Mucosa of stomach (tissue), 1 donor: ENCODE data around the gene SCN8A.

Experiments used
- H3K27me3 ChIP-seq: one replicate; pipeline ENCODE4 v1.7.0; 2013; ENCODE audit warnings: mild to moderate bottlenecking, low read length; ENCODE audit not compliant: control insufficient read depth, insufficient read depth
- H3K36me3 ChIP-seq: one replicate; pipeline ENCODE4 v1.7.0; 2013; ENCODE audit warnings: low read length; ENCODE audit not compliant: control insufficient read depth, insufficient read depth
- H3K4me1 ChIP-seq: one replicate; pipeline ENCODE4 v1.7.0; 2013; ENCODE audit warnings: mild to moderate bottlenecking, low read length; ENCODE audit not compliant: control insufficient read depth, insufficient read depth
- H3K4me3 ChIP-seq: one replicate; pipeline ENCODE4 v1.7.0; 2013; ENCODE audit warnings: low read length
- H3K9ac ChIP-seq: one replicate; pipeline ENCODE4 v1.7.0; 2013; ENCODE audit warnings: mild to moderate bottlenecking, low read length, moderate library complexity
- H3K9me3 ChIP-seq: one replicate; pipeline ENCODE4 v1.7.0; 2013; ENCODE audit warnings: mild to moderate bottlenecking, low read length, moderate library complexity; ENCODE audit not compliant: control insufficient read depth
- donor health status: Pancreatic carcinoma.

The SCN8A gene

GRCh38 chr12:51814311-51815088 lies 223.5 kb downstream of the SCN8A start:
- Histone ChIP-seq H3K36me3 (no peaks in the 10 kb centered on the region), H3K9me3 (no peaks in the 10 kb centered on the region), H3K27me3 (peaks cover 3% of the 10 kb centered on the region), H3K9ac (peak overlapping the region; percentile 92), H3K4me1 (peaks cover 14% of the 10 kb centered on the region), H3K4me3 (peak overlapping the region; percentile 60)

DNA sequence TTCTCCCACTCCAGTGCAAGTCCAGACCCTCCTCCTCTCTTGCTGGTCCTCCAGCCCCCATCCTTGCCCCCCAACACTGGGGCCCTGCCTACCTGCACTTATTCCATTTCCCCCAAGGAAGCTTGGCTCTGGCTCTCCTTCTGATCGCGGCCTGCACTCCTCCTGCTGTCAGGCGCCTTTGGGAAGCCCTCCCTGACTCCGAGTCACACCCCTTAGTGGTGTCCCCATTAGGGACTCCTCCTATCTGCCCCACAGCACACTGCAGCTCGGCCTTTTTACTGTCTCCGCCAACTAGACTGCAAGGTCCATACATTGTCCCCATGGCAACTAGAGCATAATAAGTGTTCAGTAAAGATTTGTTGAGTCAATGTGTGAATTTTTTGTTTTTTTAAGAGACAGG lies 224.5 kb downstream of the SCN8A start:
- Histone ChIP-seq H3K4me1 (peaks cover 23% of the 10 kb centered on the region), H3K9ac (no peak overlapping the region)

GRCh38 chr12:51817027-51817953 lies 226.3 kb downstream of the SCN8A start:
- Histone ChIP-seq H3K36me3 (no peaks in the 10 kb centered on the region), H3K27me3 (peaks cover 3% of the 10 kb centered on the region), H3K4me3 (no peak overlapping the region), H3K4me1 (peaks cover 19% of the 10 kb centered on the region), H3K9me3 (no peaks in the 10 kb centered on the region), H3K9ac (no peak overlapping the region)

More for the DNA sequence above, 224.5 kb downstream of the SCN8A start:
- peaks cover 3% of the 10 kb centered on the region for H3K27me3 ChIP-seq
- H3K4me3 ChIP-seq = no peak overlapping the region
- no peaks in the 10 kb centered on the region for H3K36me3 ChIP-seq
- H3K9me3 ChIP-seq = no peaks in the 10 kb centered on the region

GRCh38 chr12:51818086-51818485 lies 227.1 kb downstream of the SCN8A start:
- H3K27me3 ChIP-seq = peaks cover 3% of the 10 kb centered on the region

GRCh38 chr12:51818566-51819300 lies 227.7 kb downstream of the SCN8A start:
- Histone ChIP-seq H3K9me3 (no peaks in the 10 kb centered on the region), H3K4me1 (peaks cover 26% of the 10 kb centered on the region), H3K27me3 (peaks cover 3% of the 10 kb centered on the region), H3K4me3 (no peak overlapping the region), H3K9ac (no peak overlapping the region), H3K36me3 (no peaks in the 10 kb centered on the region)

More at GRCh38 chr12:51818086-51818485, 227.1 kb downstream of the SCN8A start:
- H3K4me3 ChIP-seq = no peak overlapping the region
- H3K9me3 ChIP-seq = no peaks in the 10 kb centered on the region
- peaks cover 23% of the 10 kb centered on the region for H3K4me1 ChIP-seq
- H3K9ac ChIP-seq = no peak overlapping the region
- no peaks in the 10 kb centered on the region for H3K36me3 ChIP-seq

GRCh38 chr12:51819736-51820525 lies 228.9 kb downstream of the SCN8A start:
- Histone ChIP-seq H3K36me3 (no peaks in the 10 kb centered on the region), H3K4me3 (peak overlapping the region; percentile 39), H3K9ac (peak overlapping the region; percentile 78), H3K9me3 (no peaks in the 10 kb centered on the region), H3K27me3 (peaks cover 1% of the 10 kb centered on the region), H3K4me1 (peaks cover 24% of the 10 kb centered on the region)

DNA sequence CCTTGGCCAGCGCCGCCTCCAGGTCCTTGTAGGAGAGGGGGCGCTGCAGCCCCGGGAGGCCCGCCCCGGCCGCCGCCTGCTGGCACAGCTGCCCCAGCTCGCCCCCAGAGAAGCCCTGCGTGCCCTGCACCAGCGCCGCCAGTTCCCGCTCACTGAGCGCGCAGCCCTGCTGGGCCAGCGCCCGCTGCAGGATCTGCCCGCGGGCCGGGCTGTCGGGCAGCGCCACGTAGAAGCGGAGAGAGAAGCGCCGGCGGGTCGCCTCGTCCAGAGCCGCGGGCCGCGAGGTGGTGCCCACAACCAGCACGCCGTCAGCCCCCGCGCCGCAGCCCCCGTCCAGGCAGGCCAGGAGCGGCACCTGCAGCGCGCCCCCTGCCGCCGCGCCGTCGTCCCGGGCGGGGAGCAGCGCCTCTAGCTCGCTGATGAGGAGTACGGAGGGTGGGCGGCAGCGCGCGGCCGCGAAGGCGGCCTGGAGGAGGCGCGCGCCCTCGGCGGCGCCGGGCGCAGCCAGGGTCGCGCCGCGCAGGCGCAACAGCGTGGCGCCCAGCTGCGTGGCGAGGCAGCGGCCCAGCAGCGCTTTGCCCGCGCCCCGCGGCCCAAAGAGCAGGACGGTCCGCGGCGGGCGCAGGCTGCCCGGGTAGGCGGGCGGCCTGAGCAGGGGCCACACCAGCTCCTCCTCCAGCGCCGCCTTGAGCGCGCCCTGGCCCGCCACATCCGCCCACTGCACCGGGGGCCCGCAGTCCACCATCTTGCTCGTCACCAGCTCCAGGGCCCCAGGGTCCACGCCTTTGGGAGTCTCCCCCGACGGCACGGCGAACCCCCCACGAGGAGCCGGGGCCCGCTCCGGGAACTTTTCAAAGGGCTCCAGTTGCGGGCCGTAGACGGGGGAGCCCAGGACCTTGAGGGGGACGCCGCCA lies 229.8 kb downstream of the SCN8A start:
- H3K27me3 ChIP-seq = no peaks in the 10 kb centered on the region
- peak overlapping the region; percentile 78 for H3K9ac ChIP-seq
- H3K4me3 ChIP-seq = peak overlapping the region; percentile 39

DNA sequence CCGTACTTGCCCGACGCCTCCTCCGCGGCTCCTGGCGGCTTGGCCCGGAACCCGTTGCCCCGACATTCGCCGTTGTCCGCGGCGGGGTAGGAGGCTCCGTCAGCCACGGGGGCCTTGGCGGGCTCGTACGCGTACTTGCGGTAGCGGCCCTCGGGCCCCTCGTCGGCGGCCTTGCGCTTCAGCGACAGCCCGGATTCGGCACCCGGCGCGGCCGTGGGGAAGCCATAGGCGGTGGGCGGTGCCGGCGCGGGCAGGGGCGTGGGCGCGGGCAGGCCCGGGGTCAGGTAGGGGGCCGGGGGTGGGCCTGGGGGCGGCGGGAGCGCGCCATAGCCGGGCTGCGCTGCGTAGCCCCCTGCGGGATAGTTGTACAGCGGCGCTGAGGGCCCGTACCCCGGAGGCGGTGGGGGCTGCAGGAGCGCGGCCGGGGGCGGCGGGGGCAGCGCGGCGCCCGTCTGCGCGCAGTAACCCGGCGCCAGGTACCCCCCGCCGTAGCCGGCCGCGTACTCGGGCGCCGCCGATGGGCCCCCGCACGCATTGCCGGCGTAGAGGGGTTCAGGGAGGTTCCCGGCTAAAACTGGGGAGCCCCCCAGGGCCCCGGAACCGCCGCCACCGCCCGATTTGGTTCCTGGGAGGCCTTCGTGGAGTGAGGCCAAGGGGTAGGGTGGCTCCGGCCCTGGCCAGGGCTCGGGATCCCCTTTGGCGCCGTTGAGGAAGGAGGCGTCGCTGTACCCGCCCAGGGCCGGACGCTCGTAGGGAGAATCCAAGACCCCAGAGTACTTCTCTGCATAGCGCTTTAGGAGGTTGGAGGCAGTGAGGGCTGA lies 230.6 kb downstream of the SCN8A start:
- H3K4me3 ChIP-seq = peak overlapping the region; percentile 19
- H3K4me1 ChIP-seq = peaks cover 22% of the 10 kb centered on the region
- H3K9me3 ChIP-seq = no peaks in the 10 kb centered on the region
- H3K9ac ChIP-seq = peak overlapping the region; percentile 78
- H3K27me3 ChIP-seq = no peaks in the 10 kb centered on the region
- H3K36me3 ChIP-seq = no peaks in the 10 kb centered on the region

More for the DNA sequence above, 229.8 kb downstream of the SCN8A start:
- H3K9me3 ChIP-seq = no peaks in the 10 kb centered on the region
- H3K36me3 ChIP-seq = no peaks in the 10 kb centered on the region
- H3K4me1 ChIP-seq = peaks cover 20% of the 10 kb centered on the region

GRCh38 chr12:51822261-51822616 lies 231.2 kb downstream of the SCN8A start:
- Histone ChIP-seq H3K27me3 (no peaks in the 10 kb centered on the region), H3K4me1 (peaks cover 28% of the 10 kb centered on the region)

GRCh38 chr12:51822956-51823355 lies 231.9 kb downstream of the SCN8A start:
- no peaks in the 10 kb centered on the region for H3K9me3 ChIP-seq
- H3K4me3 ChIP-seq = no peak overlapping the region
- no peak overlapping the region for H3K9ac ChIP-seq
- H3K27me3 ChIP-seq = no peaks in the 10 kb centered on the region
- H3K36me3 ChIP-seq = no peaks in the 10 kb centered on the region
- H3K4me1 ChIP-seq = peaks cover 35% of the 10 kb centered on the region

More at GRCh38 chr12:51822261-51822616, 231.2 kb downstream of the SCN8A start:
- H3K9ac ChIP-seq = no peak overlapping the region
- H3K36me3 ChIP-seq = no peaks in the 10 kb centered on the region
- H3K9me3 ChIP-seq = no peaks in the 10 kb centered on the region
- H3K4me3 ChIP-seq = no peak overlapping the region
